Breast epithelium (tissue), 4 donors: ENCODE measurements around the gene SCYL1. TPM values are rescaled to one million over a fixed set of nuclear protein-coding genes. Genes with fewer than 3 reads are reported as not detected.
"Not testable (repeated sequence)": the region's sequence is repeated elsewhere in the genome, so short reads cannot be mapped to it uniquely, and the experiment has no call there.

Source experiments
- DNase-seq, 2 donors: peaks; one replicate each; pipeline ENCODE4 v3.0.0-alpha.2; 2019; ENCODE audit warnings: low spot score in 2 of 2
- H3K27ac ChIP-seq, 2 donors: fragments of 200-600 bp; sonication (generic) in 1 of 2; one replicate each; pipeline ENCODE4 v1.5.1; 2016 to 2019; ENCODE audit warnings: mild to moderate bottlenecking in 1 of 2
- H3K27me3 ChIP-seq, 2 donors: fragments of 200-600 bp; sonication (generic) in 1 of 2; one replicate each; pipeline versions ENCODE4 v1.5.1 to v1.6.0; 2017 to 2019; ENCODE audit warnings: control low read depth in 1 of 2, mild to moderate bottlenecking in 1 of 2
- H3K36me3 ChIP-seq: fragments of 200-600 bp; one replicate; pipeline ENCODE4 v1.5.1; 2019
- H3K4me1 ChIP-seq, 2 donors: fragments of 200-600 bp; sonication (generic); one replicate each; pipeline ENCODE4 v1.5.1; 2016 to 2019; ENCODE audit warnings: control low read depth in 1 of 2
- H3K4me3 ChIP-seq, 3 donors: fragments of 200-600 bp; sonication (generic); 1 replicate in 2 of 3; 2 replicates in 1 of 3; pipeline ENCODE4 v1.5.1; 2016 to 2019; ENCODE audit warnings: mild to moderate bottlenecking in 3 of 3, moderate library complexity in 2 of 3
- H3K9me3 ChIP-seq, 2 donors: fragments of 200-600 bp; sonication (generic) in 1 of 2; one replicate each; pipeline ENCODE4 v1.5.1; 2016 to 2019; ENCODE audit warnings: control low read depth in 1 of 2
- CTCF ChIP-seq, 3 donors: fragments of 450-650 bp; IDR thresholded peaks; one replicate each; pipeline ENCODE4 v1.5.1; 2016 to 2017; ENCODE audit warnings: antibody characterized with exemption in 3 of 3, mild to moderate bottlenecking in 3 of 3, moderate library complexity in 3 of 3
- POLR2A ChIP-seq: fragments of 450-650 bp; IDR thresholded peaks from one replicate; pipeline ENCODE4 v1.6.1; 2016; ENCODE audit warnings: antibody characterized with exemption, mild to moderate bottlenecking, moderate library complexity
- POLR2AphosphoS5 ChIP-seq, 3 donors: sonication (generic); formaldehyde crosslinking; IDR thresholded peaks; one replicate each; pipeline ENCODE4 v1.6.1; 2017; ENCODE audit warnings: antibody characterized with exemption in 3 of 3
- intact Hi-C: fragments of 100-400 bp; cut with DNase I; formaldehyde crosslinking; loops from one replicate; pipeline ENCODE4 v1.15.1; 2023; ENCODE audit warnings: low total_unique reads
- total RNA-seq, 3 donors: library from RNA; depleted of rRNA; stranded (reverse); fragments of >200 nt; gene quantifications; one replicate each; pipeline ENCODE4 v1.1.0, GENCODE V29; 2016

The SCYL1 gene
- total RNA-seq, 3 donors from 2014 or later: 74.1 to 83.4 (median 83.2) TPM

GRCh38 chr11:65505466-65506289, 19.2 kb upstream of the SCYL1 start:
- peak overlapping the region; percentile 68 to 91 (median 72) for H3K4me3 ChIP-seq
- peak in 1 of 2 donors; percentile 38 for DNase-seq
- intact Hi-C loops: no loop called here
- no peaks in the 10 kb centered on the region for H3K9me3 ChIP-seq
- TF ChIP-seq POLR2AphosphoS5 (IDR thresholded peaks at IDR 0.05) (peak; percentile 65 to 96 (median 93)), POLR2A (no peak), CTCF (IDR thresholded peaks at IDR 0.05) (peak in 1 of 3 donors; percentile 15)
- H3K36me3 ChIP-seq: no peaks in the 10 kb centered on the region
- H3K4me1 ChIP-seq: peaks cover 8 to 10% of the 10 kb centered on the region in 2 donors
- H3K27ac ChIP-seq: peak overlapping the region; percentile 84 to 98
- no peaks in the 10 kb centered on the region for H3K27me3 ChIP-seq

- Histone ChIP-seq H3K4me3 (peak overlapping the region in 2 of 3 donors; percentile 72 to 91), H3K9me3 (no peaks in the 10 kb centered on the region), H3K27ac (peak overlapping the region; percentile 84 to 98), H3K4me1 (peaks cover 8 to 10% of the 10 kb centered on the region in 2 donors), H3K27me3 (no peaks in the 10 kb centered on the region), H3K36me3 (no peaks in the 10 kb centered on the region)
- DNase-seq: no peak
- intact Hi-C loops: no loop called here
- TF ChIP-seq POLR2A (peak; percentile 2), CTCF (IDR thresholded peaks at IDR 0.05) (no peak)
Measured at GRCh38 chr11:65506290-65506771, 18.6 kb upstream of the SCYL1 start.

DNA sequence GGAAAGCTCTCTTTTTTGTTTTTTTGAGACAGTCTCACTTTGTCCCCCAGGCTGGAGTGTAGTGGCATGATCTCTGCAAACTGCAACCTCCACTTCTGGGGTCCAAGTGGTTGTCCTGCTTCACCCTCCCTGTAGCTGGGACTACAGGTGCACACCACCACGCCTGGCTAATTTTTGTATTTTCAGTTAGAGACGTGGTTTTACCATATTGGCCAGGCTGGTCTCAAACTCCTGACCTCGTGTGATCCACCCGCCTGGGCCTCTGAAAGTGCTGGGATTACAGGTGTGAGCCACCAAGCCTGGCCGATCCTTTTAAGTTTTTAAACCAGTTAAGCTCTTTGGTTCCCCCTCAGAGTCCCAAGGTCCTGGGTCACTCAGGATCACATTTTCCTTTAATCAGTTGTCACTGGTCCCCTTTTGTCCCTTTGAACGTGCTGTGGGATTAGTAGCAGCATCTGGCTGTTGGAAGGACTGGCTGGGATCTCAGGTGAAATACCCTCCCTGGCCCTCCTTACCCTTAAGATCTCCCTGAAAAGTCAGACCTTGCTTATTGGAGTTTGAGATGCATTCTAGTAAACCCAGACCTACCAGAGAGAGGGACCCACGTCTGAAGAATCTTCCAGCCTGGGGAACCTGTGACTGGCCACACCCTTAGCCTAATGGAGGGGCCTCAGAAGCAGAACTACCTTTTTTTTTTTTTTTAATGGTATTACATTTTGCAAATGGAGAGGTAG, 17.9 kb upstream of the SCYL1 start:
- intact Hi-C loops: no loop called here
- H3K4me3 ChIP-seq: peak overlapping the region; percentile 20 to 91 (median 72)
- H3K9me3 ChIP-seq: no peaks in the 10 kb centered on the region
- no peaks in the 10 kb centered on the region for H3K36me3 ChIP-seq
- DNase-seq: peak in 1 of 2 donors; percentile 62
- H3K27ac ChIP-seq: peak overlapping the region; percentile 84 to 98
- H3K27me3 ChIP-seq: no peaks in the 10 kb centered on the region
- TF ChIP-seq POLR2AphosphoS5 (IDR thresholded peaks at IDR 0.05): peak; percentile 81 to 93 (median 84)
- peak; percentile 8 for TF ChIP-seq POLR2A
- TF ChIP-seq CTCF (IDR thresholded peaks at IDR 0.05): no peak
- peaks cover 8 to 10% of the 10 kb centered on the region in 2 donors for H3K4me1 ChIP-seq

DNA sequence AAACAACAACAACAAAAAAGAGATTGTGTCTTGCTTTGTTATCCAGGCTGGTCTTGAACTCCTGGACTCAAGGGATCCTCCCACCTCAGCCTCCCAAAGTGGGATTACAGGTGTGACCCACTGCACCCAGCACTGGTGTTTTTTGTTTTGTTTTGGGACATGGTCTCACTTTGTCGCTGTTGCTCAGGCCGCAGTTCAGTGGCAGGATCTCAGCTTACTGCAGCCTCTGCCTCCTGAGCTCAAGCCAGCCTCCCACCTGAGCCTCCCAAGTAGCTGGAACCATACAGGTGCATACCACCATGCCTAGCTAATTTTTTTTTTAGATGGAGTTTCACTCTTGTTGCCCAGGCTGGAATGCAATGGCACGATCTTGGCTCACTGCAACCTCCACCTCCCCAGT, 12.6 kb upstream of the SCYL1 start:
- intact Hi-C loops: loop anchor here (10.0 kb wide), 1 partner anchor 128 kb away; the partner anchor contains the start of genes FRMD8 and SLC25A45
- DNase-seq, H3K4me1 ChIP-seq, H3K4me3 ChIP-seq, H3K36me3 ChIP-seq, H3K9me3 ChIP-seq, H3K27ac ChIP-seq, H3K27me3 ChIP-seq: not testable (repeated sequence)

DNA sequence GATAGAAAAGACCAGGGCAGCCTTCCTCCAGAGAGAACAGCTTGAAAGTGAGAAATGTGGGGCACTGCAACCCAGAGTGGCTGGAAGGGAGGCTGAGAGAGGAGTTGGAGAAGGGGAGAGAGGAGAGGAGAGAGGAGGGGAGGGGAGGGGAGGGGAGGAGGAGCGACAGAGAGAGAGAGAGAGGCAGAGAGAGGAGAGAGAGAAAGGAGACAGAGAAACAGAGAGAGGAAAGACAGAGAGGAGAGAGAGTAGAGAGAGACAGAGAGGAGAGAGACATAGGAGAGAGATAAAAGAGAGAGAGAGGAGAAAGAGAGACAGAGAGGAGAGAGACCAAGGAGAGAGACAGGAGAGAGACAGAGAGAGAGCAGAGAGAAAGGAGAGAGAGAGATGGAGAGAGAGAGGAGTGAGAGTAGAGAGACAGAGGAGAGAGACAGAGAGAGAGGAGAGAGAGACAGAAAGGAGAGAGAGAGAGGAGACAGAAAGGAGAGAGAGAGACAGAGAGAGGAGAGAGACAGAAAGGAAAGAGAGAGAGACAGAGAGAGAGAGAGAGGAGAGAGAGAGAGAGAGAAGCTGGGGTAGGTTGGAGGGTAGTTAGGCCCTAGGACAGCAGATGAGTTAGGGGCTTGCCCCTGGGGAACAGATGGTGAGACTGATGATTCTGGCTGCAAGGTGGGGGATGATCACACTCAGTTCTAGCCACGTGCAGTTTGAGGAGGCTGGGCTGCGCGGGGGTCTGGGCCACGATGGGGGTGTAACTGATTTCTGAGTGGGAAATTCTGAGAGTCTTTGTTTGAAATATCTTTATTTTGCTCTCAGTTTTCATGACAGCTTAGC, 8.5 kb upstream of the SCYL1 start:
- intact Hi-C loops: loop anchor here (10.0 kb wide), 1 partner anchor 132 kb away; the partner anchor contains the start of genes FRMD8 and SLC25A45
- no peaks in the 10 kb centered on the region for H3K9me3 ChIP-seq
- H3K27ac ChIP-seq: no peak overlapping the region
- DNase-seq: no peak
- no peak overlapping the region for H3K4me3 ChIP-seq
- H3K4me1 ChIP-seq: no peaks in the 10 kb centered on the region
- TF ChIP-seq POLR2A (no peak), CTCF (IDR thresholded peaks at IDR 0.05) (no peak), POLR2AphosphoS5 (IDR thresholded peaks at IDR 0.05) (no peak)
- no peaks in the 10 kb centered on the region for H3K27me3 ChIP-seq
- no peaks in the 10 kb centered on the region for H3K36me3 ChIP-seq

DNA sequence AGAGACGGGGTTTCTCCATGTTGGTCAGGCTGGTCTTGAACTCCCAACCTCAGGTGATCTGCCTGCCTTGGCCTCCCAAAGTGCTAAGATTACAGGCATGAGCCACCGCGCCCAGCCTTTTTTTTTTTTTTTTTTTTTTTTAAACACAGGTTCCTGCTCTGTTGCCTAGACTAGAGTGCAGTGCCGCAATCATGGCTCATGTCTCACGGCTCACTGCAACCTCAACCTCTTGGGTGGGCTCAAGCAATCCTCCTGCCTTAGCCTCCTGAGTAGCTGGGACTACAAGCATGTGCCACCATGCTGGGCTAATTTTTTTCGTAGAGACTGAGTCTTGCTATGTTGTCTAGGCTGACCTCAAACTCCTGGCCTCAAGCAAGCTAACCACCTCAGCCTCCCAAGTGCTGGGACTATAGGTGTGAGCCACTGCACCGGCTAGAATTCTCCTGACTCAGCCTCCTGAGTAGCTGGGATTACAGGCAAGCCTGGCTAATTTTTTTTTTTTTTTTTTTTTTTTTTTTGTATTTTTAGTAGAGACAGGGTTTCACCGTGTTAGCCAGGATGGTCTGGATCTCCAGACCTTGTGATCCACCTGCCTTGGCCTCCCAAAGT, 5.8 kb upstream of the SCYL1 start:
- not testable (repeated sequence) for H3K4me1 ChIP-seq, H3K36me3 ChIP-seq, H3K27me3 ChIP-seq, H3K9me3 ChIP-seq, H3K4me3 ChIP-seq, H3K27ac ChIP-seq, DNase-seq
- intact Hi-C loops: loop anchor here (10.0 kb wide), 1 partner anchor 134 kb away; the partner anchor contains the start of genes FRMD8 and SLC25A45

DNA sequence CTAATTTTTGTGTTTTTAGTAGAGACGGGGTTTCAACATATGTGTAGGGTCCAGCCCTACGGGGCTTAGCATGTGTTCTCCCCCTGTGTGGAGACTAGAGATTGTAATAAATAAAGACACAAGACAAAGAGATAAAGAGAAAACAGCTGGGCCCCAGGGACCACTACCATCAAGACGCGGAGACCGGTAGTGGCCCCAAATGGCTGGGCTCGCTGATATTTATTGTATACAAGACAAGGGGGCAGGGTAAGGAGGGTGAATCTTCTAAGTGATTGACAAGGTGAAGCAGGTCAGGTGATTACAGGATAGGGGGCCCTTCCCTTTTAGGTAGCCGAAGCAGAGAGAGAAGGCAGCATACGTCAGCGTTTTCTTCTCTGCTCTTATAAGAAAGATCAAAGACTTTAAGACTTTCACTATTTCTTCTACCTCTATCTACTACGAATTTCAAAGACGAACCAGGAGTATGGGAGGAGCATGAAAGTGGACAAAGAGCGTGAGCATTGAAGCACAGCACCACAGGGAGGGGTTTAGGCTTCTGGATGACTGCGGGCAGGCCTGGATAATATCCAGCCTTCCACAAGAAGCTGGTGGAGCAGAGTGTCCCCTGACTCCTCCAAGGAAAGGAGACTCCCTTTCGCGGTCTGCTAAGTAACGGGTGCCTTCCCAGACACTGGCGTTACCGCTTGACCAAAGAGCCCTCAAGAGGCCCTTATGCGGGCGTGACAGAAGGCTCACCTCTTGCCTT, 2.9 kb upstream of the SCYL1 start:
- H3K4me1 ChIP-seq: peaks cover 5 to 13% of the 10 kb centered on the region in 2 donors
- H3K27ac ChIP-seq, H3K4me3 ChIP-seq, H3K27me3 ChIP-seq, H3K9me3 ChIP-seq, intact Hi-C loops, DNase-seq, H3K36me3 ChIP-seq: not testable (repeated sequence)
